Fibroblast of lung (primary cell): ENCODE results near the gene ZNF692. TPM values are rescaled to one million over a fixed set of nuclear protein-coding genes. Genes with fewer than 3 reads are reported as not detected.

ENCODE experiments used
- DNase-seq, 2 donors: peaks; one replicate each; pipeline versions ENCODE4 v3.0.0 to v3.0.0-alpha.2; 2010; ENCODE audit warnings: low read depth in 2 of 2
- H2AFZ ChIP-seq: 2 replicates; pipeline ENCODE4 v1.5.1; 2012; ENCODE audit warnings: low read length, control low read depth, inconsistent platforms
- H3K27ac ChIP-seq: 2 replicates; pipeline ENCODE4 v1.5.1; 2011; ENCODE audit warnings: low read length, control low read depth; ENCODE audit not compliant: insufficient read depth
- H3K27me3 ChIP-seq: 2 replicates; pipeline ENCODE4 v1.5.1; 2011; ENCODE audit warnings: mild to moderate bottlenecking, low read length; ENCODE audit not compliant: control insufficient read depth, insufficient read depth
- H3K36me3 ChIP-seq: 2 replicates; pipeline ENCODE4 v1.5.1; 2011; ENCODE audit warnings: low read length; ENCODE audit not compliant: control insufficient read depth, insufficient read depth
- H3K4me1 ChIP-seq: 2 replicates; pipeline ENCODE4 v1.5.1; 2011; ENCODE audit warnings: low read length; ENCODE audit not compliant: control insufficient read depth, insufficient read depth; ENCODE audit errors: extremely low read depth
- H3K4me2 ChIP-seq: 2 replicates; pipeline ENCODE4 v1.5.1; 2011; ENCODE audit warnings: low read length, control low read depth; ENCODE audit not compliant: insufficient read depth; ENCODE audit errors: extremely low read depth
- H3K4me3 ChIP-seq, 4 experiments: fragments of 200-600 bp in 1 of 4; sonication (generic) in 1 of 4; replicated peaks in 1 of 4; 2 replicates each; pipeline ENCODE4 v1.5.1; 2011 to 2016; ENCODE audit warnings: low read length in 4 of 4, low read depth in 3 of 4, mild to moderate bottlenecking in 3 of 4, control low read depth in 2 of 4, inconsistent platforms in 1 of 4, mixed read lengths in 1 of 4; ENCODE audit not compliant: insufficient read depth in 1 of 4; ENCODE audit errors: control extremely low read depth in 1 of 4
- H3K79me2 ChIP-seq: 2 replicates; pipeline ENCODE4 v1.5.1; 2012; ENCODE audit warnings: mild to moderate bottlenecking, low read length, inconsistent platforms; ENCODE audit not compliant: control insufficient read depth, insufficient read depth
- H3K9ac ChIP-seq: 2 replicates; pipeline ENCODE4 v1.5.1; 2011; ENCODE audit warnings: mild to moderate bottlenecking, low read length, control low read depth; ENCODE audit not compliant: insufficient read depth
- H3K9me3 ChIP-seq: 2 replicates; pipeline ENCODE4 v1.5.1; 2012; ENCODE audit warnings: low read depth, low read length; ENCODE audit not compliant: control insufficient read depth, insufficient read depth
- H4K20me1 ChIP-seq: 2 replicates; pipeline ENCODE4 v1.5.1; 2011; ENCODE audit warnings: low read length; ENCODE audit not compliant: control insufficient read depth, insufficient read depth; ENCODE audit errors: extremely low read depth
- CTCF ChIP-seq, 2 donors: IDR thresholded peaks in 1 of 2; conservative IDR thresholded peaks in 1 of 2; 1 replicate in 1 of 2; 2 replicates in 1 of 2; pipeline ENCODE4 v1.5.1; 2011 to 2012; ENCODE audit warnings: low read length in 2 of 2, control low read depth in 1 of 2, inconsistent platforms in 1 of 2, low read depth in 1 of 2, mild to moderate bottlenecking in 1 of 2
- EZH2 ChIP-seq: IDR thresholded peaks from 2 replicates; pipeline ENCODE4 v1.5.1; 2012; ENCODE audit warnings: low read length, control low read depth, mild to moderate bottlenecking; ENCODE audit errors: missing control alignments
- polyA plus RNA-seq, 2 donors: library from polyadenylated mRNA; depleted of rRNA in 1 of 2; stranded (reverse) in 1 of 2; unstranded in 1 of 2; fragments of >200 nt; gene quantifications; 2 replicates each; pipeline ENCODE4 v1.2.1, GENCODE V29; 2011 to 2012; ENCODE audit warnings: missing spikeins in 1 of 2
- total RNA-seq: library from RNA; depleted of rRNA; stranded (reverse); fragments of >200 nt; gene quantifications from 2 replicates; pipeline ENCODE4 v1.2.1, GENCODE V29; 2014

Gene ZNF692
- total and polyA plus RNA-seq, 2 donors (not counting 1 experiment from before 2014, with no cell fraction given): 7.6 to 16.2 TPM

GRCh38 chr1:248817065-248817464, 41.8 kb downstream of the ZNF692 start:
- no peak overlapping the region for H3K4me2 ChIP-seq
- H4K20me1 ChIP-seq: no peaks in the 10 kb centered on the region

GRCh38 chr1:248816042-248816851, 42.6 kb downstream of the ZNF692 start:
- DNase-seq: no peak
- no peaks in the 10 kb centered on the region for H4K20me1 ChIP-seq
- H3K4me1 ChIP-seq: peaks cover 13% of the 10 kb centered on the region
- no peak overlapping the region for H3K4me3 ChIP-seq
- TF ChIP-seq EZH2 (no peak), CTCF (conservative IDR thresholded peaks at IDR 0.05 in 1 of 2, IDR thresholded peaks at IDR 0.05 in 1 of 2; ENCODE audit: low read depth in 1 of 2, low read length in 2 of 2) (no peak)
- no peaks in the 10 kb centered on the region for H3K9me3 ChIP-seq
- no peak overlapping the region for H3K27ac ChIP-seq
- peaks cover 36% of the 10 kb centered on the region for H3K36me3 ChIP-seq
- no peaks in the 10 kb centered on the region for H3K27me3 ChIP-seq
- H3K9ac ChIP-seq: no peak overlapping the region
- peaks cover 42% of the 10 kb centered on the region for H3K79me2 ChIP-seq
- no peak overlapping the region for H2AFZ ChIP-seq
- H3K4me2 ChIP-seq: no peak overlapping the region

More at GRCh38 chr1:248817065-248817464, 41.8 kb downstream of the ZNF692 start:
- DNase-seq: no peak
- Histone ChIP-seq H3K27me3 (no peaks in the 10 kb centered on the region), H3K4me3 (no peak overlapping the region), H3K4me1 (peaks cover 21% of the 10 kb centered on the region), H3K36me3 (peaks cover 31% of the 10 kb centered on the region), H2AFZ (no peak overlapping the region), H3K9me3 (no peaks in the 10 kb centered on the region), H3K79me2 (peaks cover 50% of the 10 kb centered on the region), H3K27ac (no peak overlapping the region), H3K9ac (no peak overlapping the region)
- TF ChIP-seq CTCF (conservative IDR thresholded peaks at IDR 0.05 in 1 of 2, IDR thresholded peaks at IDR 0.05 in 1 of 2; ENCODE audit: low read depth in 1 of 2, low read length in 2 of 2) (no peak), EZH2 (no peak)

- Histone ChIP-seq H2AFZ (no peak overlapping the region), H3K27me3 (no peaks in the 10 kb centered on the region), H3K4me1 (peaks cover 13% of the 10 kb centered on the region), H3K79me2 (peaks cover 34% of the 10 kb centered on the region), H3K4me3 (no peak overlapping the region), H3K27ac (no peak overlapping the region), H3K36me3 (peaks cover 36% of the 10 kb centered on the region), H4K20me1 (no peaks in the 10 kb centered on the region), H3K9ac (no peak overlapping the region), H3K4me2 (no peak overlapping the region), H3K9me3 (no peaks in the 10 kb centered on the region)
- TF ChIP-seq CTCF (conservative IDR thresholded peaks at IDR 0.05 in 1 of 2, IDR thresholded peaks at IDR 0.05 in 1 of 2; ENCODE audit: low read depth in 1 of 2, low read length in 2 of 2) (no peak), EZH2 (no peak)
- DNase-seq: no peak
Measured at GRCh38 chr1:248815407-248816034, 43.4 kb downstream of the ZNF692 start.
